OCI-LY3 (cell line): ENCODE results near the gene BLTP1.

ENCODE experiments used
- H2AFZ ChIP-seq: fragments of 200-600, 300-600 bp; shearing (Covaris generic); 2 replicates; pipeline ENCODE4 v1.6.0; 2014; ENCODE audit warnings: antibody characterized with exemption, low read depth, low read length
- H3K27ac ChIP-seq: fragments of 200-600, 300-600 bp; sonication (generic); 2 replicates; pipeline ENCODE4 v1.5.1; 2014; ENCODE audit warnings: mild to moderate bottlenecking, low read length, moderate library complexity, mixed read lengths
- H3K27me3 ChIP-seq: fragments of 200-600, 300-600 bp; sonication (generic); 2 replicates; pipeline ENCODE4 v1.6.1; 2014; ENCODE audit warnings: low read depth, low read length, mixed read lengths
- H3K36me3 ChIP-seq: fragments of 200-600, 300-600 bp; sonication (generic); replicated peaks from 2 replicates; pipeline ENCODE3; 2014; ENCODE audit warnings: low read depth, low read length, mixed read lengths
- H3K4me1 ChIP-seq: fragments of 300-600, 200-600 bp; sonication (generic); 2 replicates; pipeline ENCODE4 v1.6.1; 2014; ENCODE audit warnings: low read length, mixed read lengths
- H3K4me2 ChIP-seq: fragments of 200-600, 300-600 bp; sonication (generic); 2 replicates; pipeline ENCODE4 v1.6.1; 2014; ENCODE audit warnings: low read length, mixed read lengths
- H3K4me3 ChIP-seq: fragments of 300-600, 200-600 bp; sonication (generic); 2 replicates; pipeline ENCODE4 v1.5.1; 2014; ENCODE audit warnings: antibody characterized with exemption, mild to moderate bottlenecking, low read length, moderate library complexity
- H3K79me2 ChIP-seq: fragments of 300-600, 200-600 bp; shearing (Covaris generic); 2 replicates; pipeline ENCODE4 v1.6.1; 2014; ENCODE audit warnings: mild to moderate bottlenecking, low read length, mixed read lengths
- H3K9ac ChIP-seq: fragments of 300-600, 200-600 bp; shearing (Covaris generic); 2 replicates; pipeline ENCODE4 v1.6.0; 2014; ENCODE audit warnings: mild to moderate bottlenecking, low read length, moderate library complexity
- H3K9me3 ChIP-seq: fragments of 200-600, 300-600 bp; shearing (Covaris generic); 2 replicates; pipeline ENCODE4 v1.6.1; 2014; ENCODE audit warnings: low read length, mixed read lengths; ENCODE audit not compliant: insufficient read depth
- H4K20me1 ChIP-seq: fragments of 200-600, 300-600 bp; sonication (generic); 2 replicates; pipeline ENCODE4 v1.6.1; 2016; ENCODE audit warnings: low read length, mixed read lengths; ENCODE audit not compliant: insufficient read depth
- CTCF ChIP-seq: fragments of 200-600, 300-600 bp; sonication (generic); IDR thresholded peaks from 2 replicates; pipeline ENCODE4 v1.5.1; 2014; ENCODE audit warnings: antibody characterized with exemption, low read length, low read depth
- EZH2phosphoT487 ChIP-seq: fragments of 200-600 bp; shearing (Covaris generic); IDR thresholded peaks from 2 replicates; pipeline ENCODE4 v1.6.1; 2018; ENCODE audit warnings: antibody characterized with exemption, mixed run types, low read depth

The BLTP1 gene

GRCh38 chr4:122163767-122164166 lies 11.6 kb downstream of the BLTP1 start:
- Histone ChIP-seq H3K36me3 (no peaks in the 10 kb centered on the region), H2AFZ (no peak overlapping the region), H3K4me3 (no peak overlapping the region), H3K4me1 (no peaks in the 10 kb centered on the region), H3K79me2 (no peaks in the 10 kb centered on the region), H3K9me3 (no peaks in the 10 kb centered on the region), H3K9ac (no peak overlapping the region), H3K27me3 (no peaks in the 10 kb centered on the region), H4K20me1 (no peaks in the 10 kb centered on the region), H3K27ac (no peak overlapping the region), H3K4me2 (no peak overlapping the region)
- TF ChIP-seq CTCF, result no peak
- no peak for TF ChIP-seq EZH2phosphoT487

- peaks cover 2% of the 10 kb centered on the region; the same call in 1 of the 2 replicates for H3K4me1 ChIP-seq
- no peak overlapping the region for H3K4me3 ChIP-seq
- no peaks in the 10 kb centered on the region for H3K27me3 ChIP-seq
- no peaks in the 10 kb centered on the region for H3K36me3 ChIP-seq
- H3K79me2 ChIP-seq, result no peaks in the 10 kb centered on the region
- TF ChIP-seq EZH2phosphoT487 (no peak), CTCF (no peak)
- no peak overlapping the region for H3K27ac ChIP-seq
- no peaks in the 10 kb centered on the region for H4K20me1 ChIP-seq
- H3K4me2 ChIP-seq, result no peak overlapping the region
- H2AFZ ChIP-seq, result no peak overlapping the region
- H3K9me3 ChIP-seq, result no peaks in the 10 kb centered on the region
- H3K9ac ChIP-seq, result no peak overlapping the region
These were observed 15.2 kb downstream of the BLTP1 start for GRCh38 chr4:122167369-122167768.

GRCh38 chr4:122170775-122171174 lies 18.6 kb downstream of the BLTP1 start:
- H3K79me2 ChIP-seq, result no peaks in the 10 kb centered on the region
- no peak overlapping the region for H3K4me3 ChIP-seq
- no peaks in the 10 kb centered on the region for H3K36me3 ChIP-seq
- H3K4me1 ChIP-seq, result peaks cover 2% of the 10 kb centered on the region; the same call in 1 of the 2 replicates
- H3K9me3 ChIP-seq, result no peaks in the 10 kb centered on the region
- TF ChIP-seq EZH2phosphoT487, result no peak
- no peak for TF ChIP-seq CTCF
- no peaks in the 10 kb centered on the region for H4K20me1 ChIP-seq
- no peak overlapping the region for H3K9ac ChIP-seq
- no peak overlapping the region for H3K4me2 ChIP-seq
- no peaks in the 10 kb centered on the region for H3K27me3 ChIP-seq
- H3K27ac ChIP-seq, result no peak overlapping the region
- H2AFZ ChIP-seq, result no peak overlapping the region

GRCh38 chr4:122171323-122171722 lies 19.2 kb downstream of the BLTP1 start:
- no peak overlapping the region for H3K27ac ChIP-seq
- no peak overlapping the region for H3K4me2 ChIP-seq
- TF ChIP-seq CTCF (no peak), EZH2phosphoT487 (no peak)
- H4K20me1 ChIP-seq, result no peaks in the 10 kb centered on the region
- H3K79me2 ChIP-seq, result no peaks in the 10 kb centered on the region
- no peaks in the 10 kb centered on the region for H3K27me3 ChIP-seq
- peaks cover 2% of the 10 kb centered on the region; the same call in 1 of the 2 replicates for H3K4me1 ChIP-seq
- H3K9me3 ChIP-seq, result no peaks in the 10 kb centered on the region
- no peak overlapping the region for H3K4me3 ChIP-seq
- no peaks in the 10 kb centered on the region for H3K36me3 ChIP-seq
- H3K9ac ChIP-seq, result no peak overlapping the region
- no peak overlapping the region for H2AFZ ChIP-seq
